Left forelimb (tissue), 1 donor: ENCODE measurements around the gene MADD.
A peak's percentile ranks its signal among the peaks of the same experiment; 100 is the strongest.

Source experiments
- DNase-seq: peaks from one replicate; pipeline ENCODE4 v3.0.0-alpha.2; 2018; ENCODE audit warnings: low spot score

The MADD gene

DNA sequence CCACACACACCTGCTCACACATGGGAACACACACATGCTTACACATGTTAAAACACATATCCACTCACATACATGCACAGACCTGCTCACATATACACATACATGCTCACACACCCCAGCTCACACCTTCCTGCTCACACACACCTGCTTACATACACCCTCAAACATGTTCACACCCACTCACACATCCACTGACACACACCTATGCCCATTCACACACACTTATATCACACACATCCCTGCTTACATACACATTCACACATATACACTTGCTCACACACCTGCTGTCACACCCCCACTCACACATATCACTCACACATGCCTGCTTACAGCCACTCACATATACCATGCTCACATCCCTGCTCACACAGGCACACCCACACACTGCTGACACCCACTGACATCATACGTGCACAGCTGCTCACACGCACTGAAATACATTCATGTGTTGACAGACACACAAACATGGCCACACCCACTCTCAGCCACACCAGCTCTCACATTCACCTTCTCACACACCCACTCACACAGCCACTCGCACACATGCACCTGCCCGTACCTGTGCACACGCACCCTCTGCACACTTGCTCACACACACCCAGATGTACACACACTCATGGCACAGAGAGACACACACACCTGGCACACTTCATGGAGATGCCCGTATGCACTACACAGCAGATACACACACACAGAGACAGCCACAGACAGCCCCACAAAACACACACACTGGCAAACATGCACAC, 88.2 kb downstream of the MADD start:
- DNase-seq = no peak

DNA sequence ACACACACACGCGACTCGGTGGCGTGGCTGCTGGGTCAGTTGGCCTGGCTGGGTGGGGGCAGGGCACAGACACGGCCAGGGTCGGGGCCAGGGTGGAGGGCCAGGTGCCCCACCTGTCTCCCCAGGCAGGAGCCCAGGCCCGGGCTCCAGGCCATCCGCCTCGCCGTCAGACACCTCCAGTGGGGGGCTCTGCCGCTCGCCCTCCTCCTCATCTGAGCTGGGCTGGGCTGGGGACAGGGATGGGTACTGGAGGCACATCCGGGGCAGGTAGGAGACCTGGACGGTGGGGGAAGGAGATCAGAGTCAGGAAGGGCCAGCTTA, 88.8 kb downstream of the MADD start:
- DNase-seq = no peak

DNA sequence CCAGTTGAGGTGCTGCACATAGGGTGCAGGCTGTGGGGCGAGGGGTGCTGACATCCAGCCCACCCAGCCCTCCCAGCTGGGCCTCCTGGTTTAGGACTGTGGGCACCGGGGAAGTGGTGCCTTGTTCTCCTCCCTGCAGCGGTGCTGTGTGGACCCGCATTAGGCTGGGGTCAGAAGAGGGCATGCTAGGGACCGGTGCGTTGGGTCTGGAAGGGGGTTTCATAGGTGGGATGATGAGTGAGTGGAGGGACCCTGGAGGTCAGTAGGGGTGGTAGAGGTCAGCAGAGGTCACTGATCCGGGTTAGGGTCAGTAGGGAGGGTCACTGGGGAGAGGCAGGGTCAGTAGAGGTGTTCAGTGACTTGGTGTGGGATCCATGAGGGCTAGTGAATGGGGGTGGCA, 89.2 kb downstream of the MADD start:
- no peak for DNase-seq

DNA sequence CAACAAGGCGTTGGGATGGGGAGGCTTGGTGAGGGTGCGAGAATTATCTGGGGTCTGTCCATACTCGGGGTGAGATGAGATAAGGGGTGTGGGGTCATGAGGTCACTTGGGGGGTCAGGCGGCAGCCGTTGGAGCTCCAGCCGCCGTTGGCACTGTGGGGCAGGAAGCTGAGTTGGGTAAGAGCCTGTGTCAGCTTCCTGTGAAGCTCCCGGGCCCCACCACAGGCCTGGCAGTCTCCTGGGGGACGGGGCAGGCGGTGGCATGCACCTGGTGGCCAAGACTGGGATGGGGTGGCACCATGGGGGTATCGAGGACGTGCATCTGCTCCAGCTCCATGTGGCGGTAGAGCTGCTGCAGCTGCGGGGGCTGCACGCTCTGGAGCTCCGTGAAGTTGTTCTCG, 89.7 kb downstream of the MADD start:
- no peak for DNase-seq

DNA sequence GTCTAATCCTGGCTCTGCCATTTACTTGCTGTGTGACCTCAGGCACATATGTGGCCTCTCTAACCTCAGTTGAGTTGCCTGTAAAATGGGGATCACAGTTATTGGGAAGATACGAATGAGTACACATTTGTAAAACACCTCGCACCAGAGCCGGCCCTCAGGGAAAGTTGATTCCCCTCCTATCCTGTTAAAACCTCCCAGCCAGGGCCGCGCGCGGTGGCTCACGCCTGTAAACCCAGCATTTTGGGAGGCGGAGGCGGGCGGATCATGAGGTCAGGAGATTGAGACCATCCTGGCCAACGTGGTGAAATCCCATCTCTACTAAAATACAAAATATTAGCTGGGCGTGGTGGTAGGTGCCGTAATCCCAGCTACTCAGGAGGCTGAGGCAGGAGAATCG, 90.4 kb downstream of the MADD start:
- DNase-seq = no peak

DNA sequence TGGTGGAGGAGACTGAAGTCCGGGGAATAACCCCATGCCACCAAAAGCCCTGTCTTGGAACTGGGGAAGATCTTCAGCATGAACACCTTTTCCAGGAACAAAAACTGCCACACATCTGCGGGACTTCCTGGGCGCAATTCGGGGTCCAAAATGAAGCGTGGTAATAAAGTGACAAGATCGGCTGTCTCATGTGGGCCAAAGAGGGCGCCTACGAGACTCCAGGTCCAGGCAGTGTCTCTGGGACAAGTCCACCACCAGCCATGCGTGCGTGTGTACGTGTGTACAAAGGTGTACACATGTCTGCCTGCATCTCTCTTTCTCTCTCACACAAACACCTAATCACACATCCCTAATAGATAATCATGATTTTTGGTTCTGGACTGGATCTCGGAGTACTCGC, 91.5 kb downstream of the MADD start:
- peak; percentile 36 for DNase-seq

DNA sequence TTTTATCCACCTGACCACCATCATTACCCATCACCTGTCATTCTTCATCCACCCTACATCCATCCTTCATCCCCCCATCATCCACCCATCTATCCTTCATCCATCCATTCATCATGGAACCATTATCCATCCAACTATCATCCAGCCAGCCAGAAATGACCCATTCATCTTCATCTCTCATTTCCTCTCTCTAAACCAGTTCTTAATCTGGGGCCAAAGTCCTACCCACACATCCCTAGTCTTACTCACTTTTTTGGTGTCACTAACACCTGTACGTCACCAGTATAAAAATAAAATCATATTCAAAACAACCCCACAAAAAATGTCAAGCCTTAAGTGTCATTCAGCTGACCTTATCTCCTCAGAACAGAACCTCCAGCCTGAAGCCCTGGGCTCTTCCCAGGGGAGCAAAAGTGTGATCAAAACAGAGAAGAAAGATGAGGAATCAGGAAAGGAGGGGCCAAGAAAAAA, 96.1 kb downstream of the MADD start:
- no peak for DNase-seq

DNA sequence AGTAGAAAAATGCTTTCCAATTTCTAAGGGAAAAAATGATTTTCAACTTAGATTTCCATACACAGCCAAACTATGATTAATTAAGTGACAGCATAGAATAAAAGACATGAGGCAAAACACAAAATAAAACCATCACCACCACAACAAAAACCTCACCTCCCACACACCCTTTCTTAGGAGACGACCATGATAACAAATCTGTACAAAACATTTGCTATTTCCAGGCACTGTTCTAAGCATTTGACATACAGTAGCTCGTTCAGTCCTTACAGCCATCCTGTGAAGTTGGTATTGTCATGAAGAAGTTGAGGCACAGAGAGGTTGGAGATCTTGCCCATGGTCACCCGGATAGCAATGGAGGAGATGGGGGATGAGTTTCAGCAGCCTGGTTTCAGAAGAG, 99.7 kb downstream of the MADD start:
- no peak for DNase-seq

DNA sequence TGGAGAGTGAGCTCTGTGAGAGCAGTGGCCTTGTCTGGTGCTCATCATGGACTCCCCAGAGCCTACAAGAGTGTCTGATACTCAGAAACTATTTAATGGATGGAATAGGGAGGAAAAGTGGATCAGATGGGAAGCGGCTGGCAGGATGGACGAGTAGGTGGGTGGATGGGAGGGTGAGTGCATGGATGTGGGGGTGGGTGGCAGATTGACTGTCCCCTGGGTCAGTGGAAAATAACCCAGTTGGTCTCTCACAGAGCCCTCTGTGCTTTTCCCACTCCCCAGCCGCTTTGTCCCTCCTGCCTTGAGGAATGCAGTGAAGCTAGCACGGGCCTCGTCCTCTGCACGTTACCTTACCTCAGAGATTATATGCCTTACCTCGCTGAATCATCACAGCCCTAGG, 102.5 kb downstream of the MADD start:
- DNase-seq = no peak

DNA sequence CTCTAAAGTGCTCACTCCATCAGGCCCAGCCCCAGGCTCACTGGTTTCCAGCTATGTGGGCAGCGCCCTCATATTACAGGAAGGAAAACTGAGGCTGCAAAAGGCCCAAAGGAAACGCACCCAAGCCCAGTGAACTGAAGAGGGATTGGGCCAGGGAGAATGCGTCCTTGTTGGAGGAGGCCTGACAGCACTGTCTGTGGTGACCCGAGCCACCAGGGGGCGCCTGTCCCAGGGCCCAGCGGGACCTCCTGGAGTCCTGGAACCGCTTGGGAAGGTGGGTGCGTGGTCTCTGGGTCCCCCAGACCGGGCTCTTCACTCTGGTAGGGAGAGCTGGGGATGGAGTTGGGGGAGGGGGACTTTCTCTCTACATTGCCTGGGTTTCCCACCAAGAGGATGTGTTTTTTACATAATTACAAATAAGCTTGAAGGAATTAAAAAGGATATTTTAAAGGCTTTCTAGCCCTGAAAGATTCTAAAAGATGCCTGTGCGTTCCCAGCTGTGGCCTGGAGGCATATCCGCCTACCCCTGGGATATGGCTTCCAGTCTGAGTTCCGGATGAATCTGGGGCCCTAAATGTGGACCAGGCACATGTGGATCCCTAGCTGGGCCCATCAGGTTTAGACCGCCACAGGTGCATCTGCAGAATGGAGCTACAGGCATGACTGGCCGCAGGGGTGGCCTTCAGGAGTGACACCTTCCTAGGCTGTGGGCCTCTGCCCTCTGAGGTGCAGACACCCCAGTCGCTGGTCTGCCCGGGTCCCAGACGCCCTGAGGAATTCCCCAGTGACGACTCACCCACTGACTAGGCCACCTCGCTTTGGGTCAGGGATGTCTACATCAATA, 104.2 kb downstream of the MADD start:
- peak; percentile 86 for DNase-seq

DNA sequence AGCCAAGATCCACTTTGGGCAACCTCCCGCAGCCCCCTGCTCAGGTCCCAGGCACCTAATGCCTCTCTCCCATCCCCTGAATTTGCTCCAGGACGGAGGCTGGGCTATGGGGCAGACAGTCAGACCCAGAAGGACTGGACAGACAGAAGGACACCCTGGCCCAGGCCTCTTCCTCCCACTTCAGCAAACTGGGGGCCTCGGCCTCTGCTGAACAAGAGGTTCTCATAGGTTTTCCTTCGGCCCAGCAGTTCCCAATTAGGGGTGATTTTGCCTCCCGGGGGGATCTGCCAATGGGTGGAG, 104.7 kb downstream of the MADD start:
- DNase-seq = peak; percentile 53

DNA sequence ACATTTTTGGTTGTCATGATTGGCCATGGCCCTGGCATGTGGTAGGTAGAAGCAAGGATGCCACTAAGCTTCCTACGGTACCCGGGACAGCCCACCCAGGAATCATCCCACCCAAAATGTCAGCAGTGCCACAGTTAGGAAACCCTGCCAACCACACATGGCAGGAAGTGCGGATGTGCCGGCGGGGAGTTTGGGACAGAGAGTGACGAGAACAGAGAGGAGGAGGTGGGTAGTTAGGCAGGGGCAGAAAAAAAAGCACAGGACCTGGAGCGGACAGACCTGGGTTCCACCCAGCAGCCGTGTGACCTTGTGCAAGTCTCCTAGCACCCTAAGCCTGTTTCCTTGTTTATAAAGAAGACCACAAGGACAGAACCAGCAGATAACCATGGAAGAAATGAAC, 105.1 kb downstream of the MADD start:
- no peak for DNase-seq

DNA sequence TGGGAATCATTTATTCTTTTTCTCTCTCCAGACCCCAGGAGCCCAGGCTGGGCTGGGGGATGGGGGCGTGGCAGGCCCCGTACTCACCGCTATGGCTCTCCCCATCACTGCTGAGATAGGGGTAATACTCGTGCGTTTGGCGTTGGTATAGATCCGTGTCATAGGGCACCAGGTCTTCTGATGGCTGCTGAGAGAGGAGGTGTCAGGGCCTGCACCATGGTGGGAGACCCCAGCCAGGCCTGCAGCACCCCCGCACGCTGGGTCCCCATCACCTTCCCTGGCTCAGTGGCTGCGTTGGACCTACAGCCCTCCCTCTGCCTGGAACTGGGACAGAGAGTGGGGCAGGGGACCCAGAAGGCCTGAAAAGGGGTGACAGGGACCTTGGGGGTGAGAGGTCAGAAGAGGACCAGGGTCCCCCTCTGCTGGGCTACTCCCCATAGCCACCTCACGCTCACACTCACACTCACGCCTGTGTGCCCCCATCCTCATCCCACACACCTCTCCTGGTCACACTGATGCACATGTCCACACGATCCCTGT, 105.7 kb downstream of the MADD start:
- no peak for DNase-seq

DNA sequence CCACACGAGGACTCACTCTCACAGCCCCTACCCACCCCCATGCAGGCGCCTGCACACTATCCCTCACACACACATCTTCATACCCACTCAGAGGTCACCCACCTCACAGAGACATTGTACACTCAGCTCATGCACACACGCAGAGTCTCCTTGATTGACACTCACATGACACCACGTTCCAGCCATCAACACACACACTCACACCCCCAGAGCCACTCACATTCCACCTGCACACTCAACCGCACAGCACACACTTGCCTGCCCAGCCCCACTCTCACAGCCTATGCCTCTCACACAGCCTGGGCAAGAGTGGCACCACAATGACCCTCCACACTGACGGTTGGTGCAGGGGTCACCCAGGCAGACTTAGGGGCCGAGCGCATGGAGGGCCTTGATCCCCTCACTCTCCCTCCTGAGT, 106.2 kb downstream of the MADD start:
- no peak for DNase-seq

DNA sequence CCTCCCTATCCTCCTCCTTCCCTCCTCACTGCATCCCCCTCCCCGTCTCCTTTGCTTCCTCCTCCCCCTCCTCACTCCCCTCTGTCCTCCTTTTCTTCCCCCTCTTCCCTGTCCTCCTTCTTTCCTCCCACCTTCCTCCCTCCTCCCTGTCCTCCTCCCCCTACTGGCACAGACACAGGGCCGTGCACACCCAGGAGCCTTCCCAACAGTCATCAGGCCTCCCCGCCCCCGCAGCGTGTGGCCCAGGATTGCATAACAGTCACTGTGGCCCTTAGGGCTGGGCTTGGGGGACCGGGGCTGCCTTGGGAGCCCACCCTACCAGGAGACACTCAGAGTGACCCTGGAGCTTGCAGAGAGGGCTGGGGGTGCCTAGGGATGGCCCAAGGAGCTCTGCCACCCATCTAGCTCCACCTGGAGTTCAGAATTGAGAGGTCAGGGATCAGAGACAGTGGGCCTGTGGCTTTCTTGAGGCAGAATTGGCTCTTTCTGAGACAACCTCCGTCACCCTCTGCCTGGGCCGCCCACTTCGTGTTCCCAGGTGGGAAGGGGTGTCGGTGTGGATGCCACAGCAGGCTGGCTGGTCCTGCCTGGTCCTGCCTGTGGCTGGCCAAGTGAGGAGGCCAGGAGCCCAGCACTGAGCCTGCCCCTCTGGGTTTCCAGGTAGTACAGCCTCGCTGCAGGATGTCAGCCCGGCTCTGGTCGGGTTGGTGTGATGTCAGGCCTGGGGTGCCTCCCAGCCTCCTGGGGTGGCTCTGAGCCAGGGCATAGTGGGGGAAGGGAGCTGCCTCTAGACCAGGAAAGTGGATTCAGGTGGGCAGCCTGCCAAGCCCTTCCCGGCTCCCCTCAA, 106.8 kb downstream of the MADD start:
- no peak for DNase-seq

DNA sequence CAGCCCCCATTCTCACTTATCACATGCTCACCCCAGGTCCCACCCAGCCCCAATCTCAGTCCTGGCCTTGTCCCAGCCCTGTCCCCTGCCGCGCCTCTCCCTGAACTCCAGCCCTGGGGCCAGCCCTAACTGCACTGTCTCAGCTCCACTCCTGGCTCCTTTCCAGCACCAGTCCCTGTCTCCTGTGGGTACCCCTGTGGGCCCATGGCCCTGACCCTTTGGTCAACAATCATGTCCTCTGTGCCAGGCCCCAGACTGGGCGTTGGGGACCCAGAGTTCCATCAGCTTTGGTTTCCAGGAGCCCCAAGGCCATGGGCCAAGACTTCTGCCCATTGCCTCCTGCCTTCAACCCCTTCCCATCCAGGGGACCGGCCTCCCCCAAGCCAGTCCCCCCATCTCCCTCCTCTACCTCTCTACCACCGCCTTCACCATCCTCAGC, 107.7 kb downstream of the MADD start:
- no peak for DNase-seq

DNA sequence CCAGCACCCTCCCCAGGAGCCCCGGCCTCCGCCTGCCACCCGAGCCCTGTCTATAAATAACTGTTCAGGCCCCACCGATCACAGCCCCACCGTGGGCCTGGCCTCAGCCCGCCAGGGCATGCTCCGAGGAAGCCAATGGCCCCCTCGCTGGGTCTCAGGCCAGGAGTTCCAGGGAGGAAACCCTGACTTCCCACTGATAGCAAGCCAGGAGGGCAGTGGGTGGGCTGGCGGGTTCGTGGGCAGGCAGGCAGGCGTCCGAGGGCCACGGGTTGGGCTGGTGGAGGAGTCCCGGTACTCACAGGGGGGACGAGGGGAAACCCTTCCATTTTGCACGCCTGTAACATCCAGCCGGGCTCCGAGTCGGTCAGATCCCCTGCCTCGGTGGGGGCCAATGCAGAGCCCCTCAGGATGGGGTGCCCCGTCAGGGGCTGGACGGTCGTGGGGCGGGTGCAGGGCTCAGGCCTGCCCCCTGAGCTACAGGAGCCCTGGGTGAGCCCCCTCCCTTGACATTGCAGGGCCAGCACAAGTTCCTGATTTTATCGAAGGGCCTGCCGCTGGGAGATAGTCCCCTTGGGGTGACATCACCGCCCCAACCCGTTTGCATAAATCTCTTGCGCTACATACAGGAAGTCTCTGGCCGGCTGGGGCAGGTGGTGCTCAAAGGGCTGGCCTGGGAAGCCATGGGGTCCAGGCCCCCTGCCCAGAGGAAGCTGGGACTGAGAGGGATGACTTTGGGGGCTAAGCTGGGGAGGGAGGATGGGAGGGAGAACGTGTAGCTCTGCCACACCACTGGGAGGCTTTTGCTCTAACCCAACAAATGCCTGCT, 108.3 kb downstream of the MADD start, which contains the start of gene SPI1:
SPI1 (minus strand) TSS at position 538 of the 826 bp plus-strand sequence; CDS start at position 344, 194 bp downstream.
- DNase-seq = no peak

DNA sequence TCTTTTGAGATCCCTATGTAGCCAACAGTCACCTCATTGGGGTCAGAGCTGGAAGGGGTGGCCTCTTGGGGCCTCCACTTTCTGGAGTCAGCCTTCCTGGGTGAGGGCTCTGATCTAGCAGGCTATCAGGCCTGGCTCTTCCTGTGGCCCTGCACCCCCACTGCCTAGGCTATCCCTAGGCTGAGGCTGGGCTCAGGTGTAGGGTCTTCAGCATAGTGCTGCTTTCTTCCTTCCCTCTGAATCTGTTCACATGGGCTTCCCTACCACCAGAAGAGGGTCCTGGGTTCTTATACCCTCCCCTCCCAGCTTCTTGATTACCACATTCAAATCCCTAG, 108.9 kb downstream of the MADD start:
- DNase-seq = no peak

DNA sequence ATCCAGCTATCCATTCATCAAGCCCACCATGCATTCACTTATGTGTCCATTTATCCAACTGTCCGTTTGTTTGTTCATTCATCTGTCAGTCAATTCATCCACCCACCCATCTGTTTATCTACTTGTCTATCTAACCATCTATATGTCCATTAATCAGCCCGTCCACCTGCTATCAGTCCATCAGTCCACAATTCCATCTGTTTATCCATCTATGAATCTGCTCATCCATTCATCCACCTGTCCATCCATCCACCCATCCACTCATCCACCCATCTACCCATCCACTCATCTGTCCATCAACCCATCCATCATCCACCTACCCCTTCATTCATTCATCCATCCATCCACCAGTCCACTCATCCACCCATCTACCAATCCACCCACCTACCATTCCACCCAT, 109.4 kb downstream of the MADD start:
- no peak for DNase-seq
